ENCODE results near the gene CLEC5A. TPM values are rescaled to one million over a fixed set of nuclear protein-coding genes. Genes with fewer than 3 reads are reported as not detected.

Gene CLEC5A
- total RNA-seq, 1 experiment from 2014 or later: not detected

DNA sequence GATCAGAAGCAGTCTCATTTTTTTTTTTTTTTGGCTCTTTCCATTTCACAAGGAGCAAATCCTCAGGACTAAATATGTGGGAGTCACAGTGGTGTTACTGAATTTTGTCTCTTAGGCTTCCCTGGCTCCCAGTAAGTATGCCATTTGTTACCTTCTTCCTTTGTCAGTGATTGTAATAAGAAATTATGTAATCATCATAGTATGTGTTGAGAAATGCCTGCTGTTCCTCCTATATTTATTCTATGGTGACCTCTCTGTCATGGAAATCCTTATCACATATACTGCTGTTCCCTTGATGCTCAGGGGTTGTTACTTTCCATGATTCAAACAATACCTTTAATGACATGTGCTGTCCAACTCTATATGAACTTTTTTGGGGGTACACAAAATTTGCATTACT, 35.4 kb downstream of the CLEC5A start:
- Histone ChIP-seq H3T11ph (ENCODE audit: low read length) (no peak overlapping the region), H4K5ac (ENCODE audit: insufficient read length, low read depth, low read length) (no peak overlapping the region), H3K9me3 (ENCODE audit: control insufficient read depth, low read depth, low read length) (no peaks in the 10 kb centered on the region), H3K79me1 (ENCODE audit: insufficient read depth, low read depth, low read length, poor library complexity, severe bottlenecking) (no peaks in the 10 kb centered on the region), H4K91ac (ENCODE audit: insufficient read length, low read depth, low read length) (no peak overlapping the region), H2AK5ac (ENCODE audit: insufficient read length, low read length) (no peak overlapping the region), H2BK5ac (ENCODE audit: insufficient read length, low read length) (no peak overlapping the region), H3K4ac (ENCODE audit: low read depth, low read length) (no peak overlapping the region), H3K14ac (ENCODE audit: insufficient read depth, low read length) (no peak overlapping the region), H3K9ac (ENCODE audit: extremely low read depth, insufficient read length, low read length) (no peak overlapping the region), H3K27me3 (ENCODE audit: insufficient read depth, low read length) (no peaks in the 10 kb centered on the region), H3K4me1 (ENCODE audit: insufficient read depth, low read length) (no peaks in the 10 kb centered on the region), H3K4me2 (ENCODE audit: insufficient read depth, insufficient read length, low read length) (no peak overlapping the region), H4K20me1 (ENCODE audit: control insufficient read depth, insufficient read depth, insufficient read length) (no peaks in the 10 kb centered on the region), H3K27ac (ENCODE audit: insufficient read length, low read depth, low read length) (no peak overlapping the region), H2AFZ (ENCODE audit: low read length) (no peak overlapping the region), H4K8ac (replicated peaks; ENCODE audit: insufficient read length, low read depth, low read length) (no peak overlapping the region), H3K56ac (ENCODE audit: insufficient read length, low read depth, low read length) (no peak overlapping the region), H2BK20ac (ENCODE audit: low read depth, low read length, poor library complexity, severe bottlenecking) (no peak overlapping the region), H3K23me2 (ENCODE audit: insufficient read length, low read depth, low read length, poor library complexity, severe bottlenecking) (no peaks in the 10 kb centered on the region), H2BK12ac (ENCODE audit: insufficient read length, low read depth, low read length) (no peak overlapping the region), H3K23ac (ENCODE audit: insufficient read length, low read depth, low read length) (no peak overlapping the region), H3K79me2 (ENCODE audit: insufficient read depth, low read length) (no peaks in the 10 kb centered on the region), H3K18ac (ENCODE audit: insufficient read length, low read depth, low read length) (no peak overlapping the region), H2BK120ac (ENCODE audit: low read depth, low read length, poor library complexity, severe bottlenecking) (no peak overlapping the region), H2BK15ac (ENCODE audit: low read depth, low read length) (no peak overlapping the region)
- Mint-ChIP-seq H3K36me3 (ENCODE audit: insufficient read depth in 1 of 3, low read depth in 3 of 3) (no peaks in the 10 kb centered on the region), H3K9me3 (no peaks in the 10 kb centered on the region; a peak in 1 of 5 replicates), H3K4me3 (no peak overlapping the region), H3K4me1 (no peaks in the 10 kb centered on the region), H3K27me3 (ENCODE audit: low read depth) (peaks cover 13% of the 10 kb centered on the region), H3K27ac (no peak overlapping the region)
- TF ChIP-seq, protein P1, sequence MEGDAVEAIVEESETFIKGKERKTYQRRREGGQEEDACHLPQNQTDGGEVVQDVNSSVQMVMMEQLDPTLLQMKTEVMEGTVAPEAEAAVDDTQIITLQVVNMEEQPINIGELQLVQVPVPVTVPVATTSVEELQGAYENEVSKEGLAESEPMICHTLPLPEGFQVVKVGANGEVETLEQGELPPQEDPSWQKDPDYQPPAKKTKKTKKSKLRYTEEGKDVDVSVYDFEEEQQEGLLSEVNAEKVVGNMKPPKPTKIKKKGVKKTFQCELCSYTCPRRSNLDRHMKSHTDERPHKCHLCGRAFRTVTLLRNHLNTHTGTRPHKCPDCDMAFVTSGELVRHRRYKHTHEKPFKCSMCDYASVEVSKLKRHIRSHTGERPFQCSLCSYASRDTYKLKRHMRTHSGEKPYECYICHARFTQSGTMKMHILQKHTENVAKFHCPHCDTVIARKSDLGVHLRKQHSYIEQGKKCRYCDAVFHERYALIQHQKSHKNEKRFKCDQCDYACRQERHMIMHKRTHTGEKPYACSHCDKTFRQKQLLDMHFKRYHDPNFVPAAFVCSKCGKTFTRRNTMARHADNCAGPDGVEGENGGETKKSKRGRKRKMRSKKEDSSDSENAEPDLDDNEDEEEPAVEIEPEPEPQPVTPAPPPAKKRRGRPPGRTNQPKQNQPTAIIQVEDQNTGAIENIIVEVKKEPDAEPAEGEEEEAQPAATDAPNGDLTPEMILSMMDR (conservative IDR thresholded peaks at IDR 0.05): no peak
- DNase-seq: no peak
